Cerebellar cortex (tissue), 1 donor: ENCODE data around the gene IGFL2.
"Not testable (repeated sequence)": the region's sequence is repeated elsewhere in the genome, so short reads cannot be mapped to it uniquely, and the experiment has no call there.

Source experiments
- DNase-seq: peaks from one replicate; pipeline ENCODE4 v3.0.0-alpha.2; 2015; ENCODE audit warnings: low spot score

IGFL2 gene

DNA sequence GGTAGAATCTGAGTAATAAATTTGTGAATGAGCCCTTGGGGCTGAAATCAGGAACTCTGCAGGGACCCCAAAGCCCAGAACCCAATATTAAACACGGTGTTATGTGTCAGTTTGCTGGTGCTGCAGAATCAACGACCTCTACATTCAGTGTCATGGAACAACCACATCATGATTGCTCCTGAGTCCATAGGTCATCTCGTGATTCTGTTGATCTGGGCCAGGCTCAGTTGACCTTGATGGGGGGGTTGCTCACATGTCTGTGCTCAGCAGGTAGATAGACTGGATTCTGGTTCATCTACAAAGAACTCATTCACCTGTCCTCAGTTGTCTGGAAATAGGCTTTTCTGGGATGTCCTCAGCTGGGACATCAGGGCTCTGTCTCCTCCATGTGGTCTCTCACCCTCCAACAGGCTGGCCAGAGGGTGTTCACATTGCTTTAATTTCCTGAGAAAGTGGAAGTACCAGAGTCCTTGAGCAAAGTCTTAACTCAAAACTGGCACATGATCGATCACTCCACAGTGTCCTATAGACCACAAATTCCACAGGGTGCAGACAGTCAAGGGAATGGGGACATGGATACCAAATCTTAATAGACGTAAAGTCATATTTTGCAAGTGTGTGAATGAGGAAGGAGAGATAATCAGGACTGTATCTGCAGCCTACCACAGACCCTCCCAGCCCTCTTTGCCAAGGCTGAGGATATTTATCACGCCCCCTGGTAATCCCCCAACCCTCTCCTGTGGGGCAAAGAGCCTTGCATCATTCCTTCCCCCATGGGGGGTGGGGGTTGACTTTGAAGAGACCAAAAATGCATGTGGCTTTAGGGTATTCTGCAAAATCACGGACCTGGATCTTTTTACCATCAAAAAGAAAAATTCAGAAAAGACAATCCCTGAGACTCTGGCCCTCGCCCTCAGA is 42.2 kb downstream of the IGFL2 start:
- no peak for DNase-seq

DNA sequence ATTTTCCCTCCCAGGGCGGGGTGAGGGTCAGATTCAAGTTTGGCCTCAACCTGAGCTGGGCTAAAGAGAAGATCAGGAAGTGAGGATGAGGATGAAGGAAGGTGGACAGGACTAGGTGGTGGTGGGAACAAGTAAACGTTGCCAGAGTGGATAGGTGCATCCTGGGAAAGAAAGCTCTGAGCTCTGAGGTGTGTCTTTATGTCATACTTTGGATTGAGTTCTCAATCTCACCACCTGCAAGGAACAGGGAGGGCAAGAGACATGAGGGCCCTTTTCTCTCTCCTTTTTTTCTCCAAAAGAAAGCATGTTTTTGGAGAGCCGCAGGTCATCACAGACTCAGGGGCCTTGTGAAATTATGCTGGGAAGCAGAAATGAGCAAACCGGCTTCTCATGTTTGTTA is 43.3 kb downstream of the IGFL2 start:
- no peak for DNase-seq

DNA sequence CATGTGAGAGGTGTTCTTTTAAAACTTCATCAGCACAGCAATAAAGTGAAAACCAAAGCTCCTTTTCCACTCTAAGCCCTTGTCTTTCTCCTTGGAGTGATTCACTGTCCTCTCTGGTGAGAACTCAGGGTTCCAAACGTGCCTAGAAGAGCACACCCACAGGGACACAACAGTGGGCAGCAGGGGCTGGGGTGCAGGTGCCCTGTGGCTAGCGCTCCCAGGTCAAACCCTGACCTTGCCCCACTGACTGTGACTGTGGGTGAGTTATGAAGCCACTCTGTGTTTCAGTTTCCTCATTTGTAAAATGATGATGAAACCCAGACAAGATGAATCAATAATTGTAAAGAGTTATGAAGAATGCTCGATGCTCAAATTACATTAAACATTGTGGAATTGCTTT is 43.9 kb downstream of the IGFL2 start:
- DNase-seq: no peak

DNA sequence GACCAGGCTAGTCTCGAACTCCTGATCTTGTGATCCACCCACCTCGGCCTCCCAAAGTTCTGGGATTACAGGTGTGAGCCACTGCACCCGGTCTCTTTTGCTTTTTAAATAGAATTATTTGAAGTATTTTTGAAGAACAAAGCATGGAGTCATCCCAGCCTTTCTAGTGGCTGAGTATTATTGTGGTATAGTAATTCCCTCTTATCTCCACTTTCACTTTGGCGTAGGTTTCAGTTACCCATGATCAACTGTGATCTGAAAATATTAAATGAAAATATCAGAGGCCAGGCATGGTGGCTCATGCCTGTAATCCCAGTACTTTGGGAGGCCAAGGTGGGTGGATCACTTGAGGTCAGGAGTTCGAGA is 44.6 kb downstream of the IGFL2 start:
- not testable (repeated sequence) for DNase-seq

DNA sequence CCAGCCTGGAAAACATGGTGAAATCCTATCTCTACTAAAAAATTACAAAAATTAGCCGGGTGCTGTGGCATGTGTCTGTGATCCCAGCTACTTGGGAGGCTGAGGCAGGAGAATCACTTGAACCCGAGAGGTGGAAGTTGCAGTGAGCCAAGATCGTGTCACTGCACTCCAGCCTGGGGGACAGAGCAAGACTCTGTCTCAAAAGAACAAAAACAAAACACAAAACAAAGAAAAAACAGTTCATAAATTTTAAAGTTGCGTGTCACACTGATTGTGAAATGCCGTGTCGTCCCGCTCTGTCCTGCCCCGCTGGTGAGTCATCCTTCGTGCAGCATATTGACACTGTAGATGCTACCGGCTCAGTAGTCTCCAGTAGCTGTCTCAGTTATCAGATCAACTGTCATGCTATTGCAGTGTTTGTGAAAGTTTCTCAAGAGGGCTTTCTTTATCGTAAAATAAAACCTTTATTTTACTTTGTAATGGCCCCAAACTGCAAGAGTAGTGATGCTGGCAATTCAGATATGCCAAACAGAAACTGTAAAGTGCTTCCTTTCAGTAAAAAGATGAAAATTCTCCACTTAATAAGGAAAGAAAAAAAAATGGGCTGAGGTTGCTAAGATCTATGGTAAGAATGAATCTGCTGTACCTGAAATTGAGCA is 45.1 kb downstream of the IGFL2 start:
- DNase-seq: no peak

DNA sequence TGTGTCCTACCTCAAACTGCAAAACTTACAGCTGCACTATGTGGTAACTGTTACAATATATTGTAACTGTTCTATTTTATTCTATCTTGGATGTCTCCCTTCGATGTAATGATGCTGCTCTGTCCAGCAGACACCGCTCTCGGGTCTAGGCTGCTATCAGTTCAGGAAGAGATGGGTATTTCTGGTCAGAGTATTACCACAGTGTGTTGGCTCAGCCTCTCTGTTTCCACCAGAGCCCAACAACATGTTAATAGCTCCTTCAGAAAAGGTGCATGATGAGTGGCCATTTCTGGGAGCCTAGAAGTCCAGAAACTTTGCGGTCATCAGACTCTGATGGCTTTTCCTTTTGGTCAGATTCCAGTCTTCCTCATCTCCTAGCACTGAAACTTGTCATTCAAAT is 45.6 kb downstream of the IGFL2 start:
- DNase-seq: no peak

DNA sequence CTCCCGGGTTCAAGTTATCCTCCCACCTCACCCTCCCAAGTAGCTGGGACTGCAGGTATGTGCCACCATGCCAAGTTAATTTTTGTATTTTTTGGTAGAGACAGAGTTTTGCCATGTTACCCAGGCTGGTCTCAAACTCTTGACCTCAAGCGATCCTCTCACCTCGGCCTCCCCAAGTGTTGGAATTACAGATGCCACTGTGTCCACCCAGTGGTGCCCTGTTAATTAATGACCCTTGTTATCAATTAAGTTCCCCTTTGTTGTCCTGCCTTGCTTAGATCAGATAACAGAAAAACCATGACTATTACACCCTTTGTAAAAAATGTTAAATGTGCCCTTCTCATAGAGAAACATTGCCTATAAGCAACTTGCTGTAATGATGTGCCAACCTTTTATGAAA is 47.1 kb downstream of the IGFL2 start:
- DNase-seq: no peak

DNA sequence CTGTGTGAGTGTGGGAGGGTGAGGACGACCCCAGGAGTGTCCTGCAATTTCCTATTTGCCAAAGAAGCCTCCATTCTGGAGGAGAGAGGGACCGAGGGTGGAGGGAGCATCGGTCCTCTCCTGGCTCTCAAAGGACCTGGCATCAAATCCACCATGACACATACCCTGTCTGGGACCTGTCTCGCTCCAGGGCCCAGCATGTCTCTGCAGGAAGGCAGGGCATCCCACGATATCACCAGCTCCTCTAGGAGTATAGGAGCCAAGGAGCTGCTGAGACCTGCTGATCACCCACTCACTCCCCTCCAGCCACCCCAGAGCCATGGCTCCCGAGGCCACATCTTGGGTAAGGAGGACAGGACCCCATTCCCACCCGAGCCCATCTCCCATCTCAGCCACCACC is 47.9 kb downstream of the IGFL2 start:
- not testable (repeated sequence) for DNase-seq

DNA sequence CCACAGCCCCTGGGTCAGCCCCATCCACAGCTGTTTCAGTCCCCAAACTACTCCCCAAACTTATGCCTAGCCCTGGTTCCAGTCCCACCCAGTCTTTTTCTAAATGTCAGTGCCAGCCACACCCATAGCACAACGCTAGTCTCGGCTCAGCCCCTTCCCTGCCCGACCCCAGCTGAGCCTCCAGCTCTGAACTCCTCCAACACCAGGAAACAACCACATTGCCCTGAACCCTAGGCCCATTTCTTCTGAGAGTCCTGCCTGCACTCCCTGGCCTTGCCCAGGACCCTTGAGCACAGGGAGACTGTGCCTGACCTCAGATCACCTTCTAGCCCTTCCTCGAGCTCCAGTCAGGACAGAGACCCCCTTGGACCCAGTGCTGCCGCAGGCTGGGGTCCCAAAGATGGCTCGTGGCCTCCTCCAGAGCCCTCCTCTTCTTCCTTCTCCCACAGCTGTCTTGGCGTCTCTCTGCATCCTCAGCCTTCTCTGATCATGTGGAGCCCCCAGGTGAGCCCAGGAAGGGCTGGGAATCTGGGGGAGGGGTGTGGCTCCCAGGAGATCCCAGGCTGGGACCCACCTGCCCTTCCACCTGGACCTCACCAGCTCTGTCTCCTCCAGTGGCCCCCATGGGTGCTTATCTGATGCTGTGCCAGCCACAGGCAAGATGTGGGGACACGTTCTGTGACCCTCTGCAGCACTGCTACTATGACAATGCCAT is 48.5 kb downstream of the IGFL2 start:
- no peak for DNase-seq

DNA sequence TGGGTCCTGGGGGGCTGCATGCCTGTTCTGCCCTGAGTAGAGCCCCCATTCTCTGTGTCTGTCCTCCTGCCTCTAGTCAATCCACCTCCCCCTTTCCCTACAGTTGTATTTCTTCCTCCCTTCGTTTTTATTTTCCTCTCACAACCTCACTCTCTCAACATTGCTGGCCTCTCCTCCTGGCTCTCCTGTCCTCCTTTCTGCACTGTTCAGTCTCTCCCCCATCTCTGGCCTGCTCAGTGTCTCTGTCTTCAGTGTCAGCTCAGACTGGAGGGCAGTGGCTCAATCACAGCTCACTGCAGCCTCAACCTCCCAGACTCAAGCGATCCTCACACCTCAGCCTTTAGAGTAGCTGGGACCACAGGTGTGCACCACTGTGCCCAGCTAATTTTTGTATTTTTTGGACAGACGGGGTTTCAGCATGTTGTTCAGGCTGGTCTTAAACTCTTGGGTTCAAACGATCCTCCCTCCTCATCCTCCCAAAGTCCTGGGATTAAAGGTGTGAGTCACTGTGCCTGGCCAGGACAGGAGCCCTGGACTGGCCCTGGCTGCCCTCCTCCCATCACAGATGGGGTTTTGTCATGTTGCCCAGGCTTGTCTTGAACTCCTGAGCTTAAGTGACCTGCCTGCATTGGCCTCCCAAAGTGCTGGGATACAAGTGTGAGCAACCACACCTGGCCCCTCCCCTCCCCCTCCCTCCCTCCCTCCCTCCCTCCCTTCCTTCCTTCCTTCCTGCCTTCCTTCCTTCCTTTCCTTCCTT is 49.5 kb downstream of the IGFL2 start:
- no peak for DNase-seq

DNA sequence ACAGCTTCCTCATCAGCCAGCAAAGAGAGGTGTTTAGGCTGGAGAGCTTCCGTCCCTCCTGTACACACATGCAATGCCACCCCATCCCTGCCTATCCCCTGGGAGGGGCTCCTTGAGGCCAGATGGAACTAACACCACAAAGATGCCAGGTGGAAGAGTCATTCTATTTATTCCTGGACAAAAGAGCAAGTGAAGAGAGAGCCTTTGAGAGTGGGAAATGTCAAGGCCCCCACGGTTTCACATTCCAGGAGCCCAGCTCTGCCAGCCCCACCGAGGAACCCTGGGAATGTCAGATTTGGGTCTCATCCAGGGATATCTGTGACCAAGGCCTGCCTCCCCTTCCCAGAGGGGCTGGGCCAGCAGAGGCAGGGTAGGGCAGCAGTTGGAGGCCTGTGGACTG is 50.7 kb downstream of the IGFL2 start:
- DNase-seq: no peak

DNA sequence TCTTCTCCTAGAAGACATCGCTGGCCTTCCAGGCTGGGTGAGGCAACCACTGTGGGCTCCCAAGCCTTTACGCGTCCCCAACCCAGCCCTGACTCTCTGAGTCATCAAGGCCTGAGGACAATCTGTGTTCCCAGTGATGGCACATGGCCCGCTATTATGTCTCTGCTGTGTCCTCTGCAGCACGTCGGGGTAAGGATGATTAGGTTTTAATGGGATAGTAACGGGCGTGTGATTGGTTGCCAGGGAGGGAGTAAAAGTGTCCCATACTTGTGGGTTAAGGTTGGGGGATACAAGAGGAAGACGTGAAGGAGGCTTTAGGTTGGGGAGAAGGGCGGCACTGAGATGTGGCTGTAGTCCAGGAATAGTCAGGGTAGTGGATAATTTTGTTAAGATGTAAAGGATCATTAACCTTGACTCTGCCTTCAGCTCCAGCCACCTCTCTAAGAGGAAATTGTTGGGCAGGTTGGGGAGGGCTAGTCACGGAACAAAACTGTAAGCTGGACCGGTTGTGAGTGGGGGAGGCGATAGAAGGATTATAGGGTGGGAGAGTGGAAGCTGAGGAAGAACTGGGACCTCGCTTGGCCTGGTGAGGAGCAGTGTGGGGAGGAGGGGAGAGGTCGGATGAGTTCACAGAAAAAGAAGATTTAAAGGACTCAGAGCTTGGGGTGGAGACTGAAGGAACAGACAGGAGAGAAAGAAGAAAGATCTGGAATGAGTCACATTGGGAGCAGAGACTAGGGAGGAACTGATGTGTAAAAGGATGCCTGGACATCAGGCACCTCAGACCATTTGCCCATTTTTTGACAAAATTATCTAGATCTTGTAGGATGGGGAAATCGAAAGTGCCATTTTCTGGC is 53.6 kb downstream of the IGFL2 start:
- DNase-seq: no peak

DNA sequence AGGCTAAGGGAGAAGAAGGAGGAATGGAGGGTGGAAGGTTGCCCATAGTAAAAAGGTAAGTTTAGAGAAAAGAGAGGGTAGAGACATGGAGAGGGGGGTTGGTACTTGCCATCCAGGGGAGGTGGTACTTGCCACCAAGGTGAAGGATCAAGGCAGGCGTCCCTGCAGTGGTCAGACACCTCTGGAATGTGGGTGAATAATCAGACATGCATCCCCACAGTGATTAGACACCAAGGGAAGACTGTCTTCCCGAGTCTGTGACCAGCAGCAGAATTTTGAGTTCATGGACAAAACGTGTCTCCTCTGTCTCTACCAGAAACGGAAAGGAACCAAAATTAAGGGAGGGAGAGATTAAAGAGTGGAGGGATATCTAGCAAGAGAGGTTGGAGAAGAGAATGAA is 54.4 kb downstream of the IGFL2 start:
- DNase-seq: no peak

DNA sequence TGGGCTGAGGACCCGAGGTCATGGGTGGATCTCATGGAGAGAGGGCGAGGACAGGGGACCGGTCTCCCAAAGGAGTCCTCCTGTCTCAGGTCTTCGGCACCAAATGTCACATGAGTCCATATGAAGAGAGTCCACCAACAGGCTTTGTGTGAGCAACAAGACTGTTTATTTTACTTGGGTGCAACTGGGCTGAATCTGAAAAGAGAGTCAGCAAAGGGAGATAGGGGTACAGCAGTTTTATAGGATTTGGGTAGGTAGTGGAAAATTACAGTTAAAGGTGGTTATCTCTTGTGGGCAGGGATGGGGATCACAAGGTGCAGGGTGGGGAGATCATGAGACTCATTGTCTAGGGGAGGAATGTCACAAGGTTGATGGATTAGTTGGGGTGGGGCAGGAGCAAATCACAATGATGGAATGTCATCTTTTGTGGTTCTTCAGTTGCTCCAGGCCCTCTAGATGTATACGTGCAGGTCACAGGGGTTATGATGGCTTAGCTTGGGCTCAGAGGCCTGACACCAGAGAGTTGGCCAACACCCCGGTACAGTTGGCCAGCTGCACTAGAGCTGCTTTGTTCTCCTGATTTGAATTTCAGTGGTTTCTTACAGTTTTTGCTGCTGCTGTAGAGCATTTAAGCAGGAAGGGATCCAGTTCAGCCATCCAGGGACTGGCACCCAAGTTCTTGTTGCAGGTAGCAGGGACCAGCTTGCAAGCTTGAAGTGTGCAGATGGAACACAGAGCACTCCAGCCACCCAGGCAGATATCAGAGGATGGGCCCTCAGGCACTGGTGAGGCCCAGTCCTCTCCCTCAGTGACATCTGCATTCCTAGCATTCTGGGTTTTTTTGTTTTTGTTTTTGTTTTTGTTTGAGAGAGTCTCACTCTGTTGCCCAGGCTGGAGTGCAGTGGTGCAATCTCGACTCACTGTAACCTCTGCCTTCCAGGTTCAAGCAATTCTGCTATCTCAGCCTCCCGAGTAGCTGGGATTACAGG is 55.1 kb downstream of the IGFL2 start:
- no peak for DNase-seq

DNA sequence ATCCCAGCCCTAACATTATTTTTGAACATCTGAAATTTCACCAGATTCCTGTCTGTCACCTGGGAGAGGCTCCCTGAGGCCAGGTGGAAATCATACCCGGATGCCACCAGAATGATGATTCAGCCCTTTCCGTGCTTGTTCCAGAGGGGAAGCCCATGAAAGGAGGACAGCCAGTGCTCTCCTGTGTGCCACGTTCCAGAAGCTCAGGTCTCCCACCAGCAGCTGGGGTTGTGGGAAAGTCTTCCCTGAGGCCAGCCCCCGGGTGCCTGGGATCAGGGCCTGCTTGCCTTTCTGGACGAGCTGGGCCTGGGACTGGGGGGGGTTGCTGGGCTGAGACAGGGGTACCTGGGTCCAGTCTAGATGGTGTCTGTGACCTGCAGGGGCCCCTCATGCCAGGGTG is 56.0 kb downstream of the IGFL2 start:
- no peak for DNase-seq

DNA sequence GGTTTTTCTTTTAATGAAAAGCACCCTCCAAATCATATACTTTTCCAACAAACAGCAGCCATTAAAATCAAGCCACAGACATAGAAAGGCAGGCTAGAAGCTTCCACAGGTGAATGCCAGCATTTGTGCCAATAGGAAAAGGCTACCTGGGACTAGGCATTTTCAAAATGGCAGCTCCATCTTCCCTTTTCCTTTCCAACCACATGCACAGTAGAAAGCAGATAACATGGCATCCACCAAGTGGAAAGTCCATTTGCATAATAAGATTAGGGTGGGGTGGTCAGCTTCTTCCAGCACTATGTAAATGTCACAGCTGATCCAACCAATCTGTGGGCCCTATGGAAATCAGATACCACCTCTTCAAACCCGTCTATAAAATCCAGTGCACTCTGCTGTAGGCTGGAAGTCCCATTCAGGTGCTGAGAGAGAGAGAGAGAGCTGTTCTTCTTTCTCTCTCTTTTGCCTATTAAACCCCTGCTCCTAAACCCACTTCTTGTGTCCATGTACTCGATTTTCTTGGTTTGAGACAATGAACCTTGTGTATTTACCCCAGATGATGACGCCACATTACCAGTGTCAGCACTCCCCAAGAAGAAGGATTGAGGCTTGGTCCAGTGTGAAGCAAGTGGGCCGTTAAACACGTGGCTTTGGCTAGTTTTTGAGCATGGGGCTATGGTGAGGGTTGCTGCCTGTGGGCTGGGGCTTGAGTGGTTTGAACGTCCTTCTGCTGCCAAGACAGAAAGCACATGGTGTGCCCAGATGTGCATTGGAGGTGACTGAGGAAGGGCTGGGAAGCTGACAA is 57.3 kb downstream of the IGFL2 start:
- no peak for DNase-seq

DNA sequence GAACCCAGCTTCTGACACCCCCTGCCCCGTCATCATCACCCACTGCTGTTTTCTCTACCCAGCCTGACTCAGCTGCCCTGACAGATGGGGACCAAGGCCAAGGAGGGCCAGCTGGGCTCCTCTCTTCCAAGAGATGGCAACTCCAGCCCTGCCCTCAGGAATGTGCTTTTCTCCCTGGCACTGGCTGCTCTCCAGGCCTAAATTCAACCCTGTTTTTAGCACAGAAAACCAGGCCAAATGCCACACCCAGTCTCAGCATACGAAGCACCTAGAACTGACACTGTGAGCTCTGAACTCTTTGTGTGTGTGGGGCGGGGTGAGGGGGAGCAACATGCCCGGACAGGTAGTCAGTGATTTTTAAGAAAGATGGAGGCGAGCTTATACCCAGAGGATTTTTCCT is 58.1 kb downstream of the IGFL2 start:
- no peak for DNase-seq

DNA sequence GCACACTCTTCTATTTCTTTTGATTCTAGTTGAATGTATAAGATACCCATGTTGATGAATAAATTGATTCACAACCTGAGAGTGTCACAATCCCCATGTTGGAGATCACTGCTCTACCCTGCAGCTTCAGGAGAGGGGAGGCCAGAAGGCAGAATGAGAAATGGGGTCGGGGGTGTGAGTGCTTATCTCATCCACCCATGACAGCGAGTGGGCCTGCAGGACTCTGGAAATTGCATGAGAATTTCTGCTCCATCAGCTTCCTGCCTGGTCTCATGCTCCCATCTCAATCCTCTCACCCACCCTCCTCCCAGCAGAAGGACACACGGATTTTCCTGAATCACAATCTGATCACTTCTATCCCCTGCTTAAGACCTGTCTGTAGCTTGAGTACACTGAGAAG is 58.6 kb downstream of the IGFL2 start:
- DNase-seq: no peak

DNA sequence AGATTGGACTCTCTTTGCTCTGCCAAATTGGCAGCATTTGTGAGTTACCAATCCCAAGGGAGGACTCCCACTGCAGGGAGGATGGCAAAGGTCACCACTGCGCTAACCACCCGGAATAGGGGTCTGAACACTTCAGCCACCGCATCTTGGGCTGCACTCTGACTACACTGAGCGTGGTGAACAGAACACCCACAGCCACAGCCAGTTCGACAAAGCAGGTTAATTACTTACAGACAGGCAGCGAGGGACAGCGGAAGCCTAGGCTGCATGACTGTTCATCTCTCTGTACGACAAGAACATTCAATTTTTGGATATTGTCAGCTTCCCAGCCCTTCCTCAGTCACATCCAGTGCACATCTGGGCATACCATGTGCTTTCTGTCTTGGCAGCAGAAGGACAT is 59.8 kb downstream of the IGFL2 start:
- DNase-seq: not testable (repeated sequence)
